ENCODE results near the gene SLC25A13.

DNA sequence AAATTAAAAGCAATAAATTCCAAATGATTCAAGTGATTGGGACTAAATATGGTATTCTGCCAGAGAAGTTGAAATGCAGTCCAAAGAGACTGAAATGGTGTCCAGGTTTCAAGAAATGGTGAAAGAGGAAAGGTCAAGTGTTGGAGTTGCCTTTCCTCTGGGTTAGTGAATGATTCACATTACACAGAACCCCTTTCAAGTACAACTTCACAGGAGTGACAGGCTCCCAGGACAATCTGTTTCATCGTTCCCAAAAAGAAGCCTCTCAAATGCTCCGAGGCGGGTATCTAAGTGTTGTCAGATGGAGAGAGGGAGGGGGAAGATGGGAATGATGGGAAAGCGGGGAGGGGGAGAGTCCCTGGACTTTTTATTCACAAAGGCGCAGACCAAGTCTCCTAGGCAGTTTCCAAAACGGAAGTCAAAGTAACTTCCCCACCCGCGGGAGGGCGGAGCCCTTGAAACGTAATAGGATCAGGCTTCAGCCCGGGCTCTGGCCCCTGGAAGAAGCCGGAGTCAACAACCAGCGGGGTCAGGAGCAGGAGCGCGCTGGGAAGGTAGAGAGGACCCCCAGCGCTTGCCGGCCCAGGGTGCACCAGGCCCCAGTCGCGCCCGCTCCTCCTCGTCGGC is 754 bp downstream of the SLC25A13 start:
- TF ChIP-seq, protein P1, sequence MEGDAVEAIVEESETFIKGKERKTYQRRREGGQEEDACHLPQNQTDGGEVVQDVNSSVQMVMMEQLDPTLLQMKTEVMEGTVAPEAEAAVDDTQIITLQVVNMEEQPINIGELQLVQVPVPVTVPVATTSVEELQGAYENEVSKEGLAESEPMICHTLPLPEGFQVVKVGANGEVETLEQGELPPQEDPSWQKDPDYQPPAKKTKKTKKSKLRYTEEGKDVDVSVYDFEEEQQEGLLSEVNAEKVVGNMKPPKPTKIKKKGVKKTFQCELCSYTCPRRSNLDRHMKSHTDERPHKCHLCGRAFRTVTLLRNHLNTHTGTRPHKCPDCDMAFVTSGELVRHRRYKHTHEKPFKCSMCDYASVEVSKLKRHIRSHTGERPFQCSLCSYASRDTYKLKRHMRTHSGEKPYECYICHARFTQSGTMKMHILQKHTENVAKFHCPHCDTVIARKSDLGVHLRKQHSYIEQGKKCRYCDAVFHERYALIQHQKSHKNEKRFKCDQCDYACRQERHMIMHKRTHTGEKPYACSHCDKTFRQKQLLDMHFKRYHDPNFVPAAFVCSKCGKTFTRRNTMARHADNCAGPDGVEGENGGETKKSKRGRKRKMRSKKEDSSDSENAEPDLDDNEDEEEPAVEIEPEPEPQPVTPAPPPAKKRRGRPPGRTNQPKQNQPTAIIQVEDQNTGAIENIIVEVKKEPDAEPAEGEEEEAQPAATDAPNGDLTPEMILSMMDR (IDR thresholded peaks at IDR 0.05; ENCODE audit: control extremely low read depth in 1 of 3, insufficient read depth in 1 of 3, low read depth in 1 of 3, low read length in 3 of 3): no peak
- TF ChIP-seq RFX5 (IDR thresholded peaks at IDR 0.05; ENCODE audit: borderline replicate concordance, low read depth, low read length) (no peak), RXRA (IDR thresholded peaks at IDR 0.05; ENCODE audit: insufficient read depth, low read depth, low read length) (no peak), POLR2AphosphoS5 (IDR thresholded peaks at IDR 0.05; ENCODE audit: low read depth, low read length) (peak; percentile 69; the same call in 1 of the 2 replicates), RNF2 (IDR thresholded peaks at IDR 0.05; ENCODE audit: borderline replicate concordance, low read depth, low read length, missing control alignments, poor library complexity, severe bottlenecking) (no peak), EZH2 (IDR thresholded peaks at IDR 0.05; ENCODE audit: low read depth, low read length, severe bottlenecking) (no peak), EP300 (IDR thresholded peaks at IDR 0.05; ENCODE audit: borderline replicate concordance in 1 of 2, low read depth in 2 of 2, low read length in 2 of 2) (no peak)

Measured in H1 (cell line).